Natural killer cell (primary cell): ENCODE data around the gene LINGO1. TPM values are rescaled to one million over a fixed set of nuclear protein-coding genes. Genes with fewer than 3 reads are reported as not detected.

ENCODE experiments used
- ATAC-seq, 3 donors: fragments of 150-1000 bp in 2 of 3; fragments of 200-7000 bp in 1 of 3; cut with Tn5 transposase; 1 replicate in 1 of 3; 2 replicates in 2 of 3; pipeline ENCODE4 v1.10.0; 2021; ENCODE audit warnings: mild to moderate bottlenecking in 2 of 3, moderate library complexity in 2 of 3
- DNase-seq, 2 donors: peaks; one replicate each; pipeline versions ENCODE4 v3.0.0 to v3.0.0-alpha.2; 2013 to 2021; ENCODE audit warnings: mixed read lengths in 1 of 2
- H3K27ac ChIP-seq: one replicate; pipeline ENCODE4 v1.5.1; 2013; ENCODE audit warnings: mild to moderate bottlenecking, low read length
- H3K27me3 ChIP-seq: one replicate; pipeline ENCODE4 v1.6.1; 2013; ENCODE audit warnings: low read length; ENCODE audit not compliant: control insufficient read depth, insufficient read depth
- H3K36me3 ChIP-seq: one replicate; pipeline ENCODE4 v1.6.1; 2013; ENCODE audit warnings: low read length; ENCODE audit not compliant: control insufficient read depth, insufficient read depth
- H3K4me1 ChIP-seq: one replicate; pipeline ENCODE4 v1.6.1; 2013; ENCODE audit warnings: low read length; ENCODE audit not compliant: control insufficient read depth, insufficient read depth
- H3K4me3 ChIP-seq: one replicate; pipeline ENCODE4 v1.5.1; 2013; ENCODE audit warnings: low read length
- H3K9me3 ChIP-seq: one replicate; pipeline ENCODE4 v1.6.1; 2013; ENCODE audit warnings: low read length; ENCODE audit not compliant: control insufficient read depth, insufficient read depth
- H3K27ac Mint-ChIP-seq, 2 donors: one replicate each; pipeline ENCODE4 v1.8.0; 2022; ENCODE audit warnings: mild to moderate bottlenecking in 2 of 2, mixed read lengths in 2 of 2, moderate library complexity in 1 of 2
- H3K27me3 Mint-ChIP-seq, 2 donors: one replicate each; pipeline ENCODE4 v1.8.0; 2022; ENCODE audit warnings: low read depth in 2 of 2, mixed read lengths in 2 of 2
- H3K36me3 Mint-ChIP-seq: one replicate; pipeline ENCODE4 v1.8.0; 2022; ENCODE audit warnings: mixed read lengths
- H3K4me1 Mint-ChIP-seq, 2 donors: one replicate each; pipeline ENCODE4 v1.8.0; 2022; ENCODE audit warnings: mixed read lengths in 2 of 2
- H3K4me3 Mint-ChIP-seq: one replicate; pipeline ENCODE4 v1.8.0; 2022; ENCODE audit warnings: mild to moderate bottlenecking, moderate library complexity, mixed read lengths
- H3K9me3 Mint-ChIP-seq, 2 donors: one replicate each; pipeline ENCODE4 v1.8.0; 2022; ENCODE audit warnings: mixed read lengths in 2 of 2
- CTCF ChIP-seq: fragments of 200-600 bp; IDR thresholded peaks from one replicate; pipeline ENCODE4 v1.8.0; 2022; ENCODE audit warnings: antibody characterized with exemption
- WGBS: methylation state at CpG from one replicate; pipeline ENCODE4 v1.1.7; 2013; ENCODE audit warnings: missing lambda C conversion rate; ENCODE audit not compliant: insufficient coverage; 5-methylcytosine and 5-hydroxymethylcytosine counted together
- intact Hi-C: fragments of 100-400 bp; cut with micrococcal nuclease; formaldehyde crosslinking; loops from one replicate; pipeline ENCODE4 v1.14.2; 2022
- total RNA-seq, 4 donors: library from RNA; stranded (reverse); fragments of 120-200 nt in 1 of 4; gene quantifications; one replicate each; pipeline versions ENCODE4 v1.2.3 to v1.2.4, GENCODE V29; 2013 to 2022

The LINGO1 gene
- total RNA-seq, 3 donors from 2014 or later (not counting 1 experiment from before 2014, with no cell fraction given): not detected

- Histone ChIP-seq H3K4me1 (no peaks in the 10 kb centered on the region), H3K27ac (no peak overlapping the region), H3K36me3 (no peaks in the 10 kb centered on the region), H3K4me3 (no peak overlapping the region), H3K27me3 (no peaks in the 10 kb centered on the region), H3K9me3 (no peaks in the 10 kb centered on the region)
- DNase-seq (no peak), ATAC-seq (no peak)
- 93% methylated on average over 3 of the region's 4 CpGs for WGBS
- Mint-ChIP-seq H3K27me3 (peaks cover 3 to 14% of the 10 kb centered on the region in 2 donors), H3K36me3 (no peaks in the 10 kb centered on the region), H3K4me1 (no peaks in the 10 kb centered on the region), H3K4me3 (no peak overlapping the region), H3K27ac (no peak overlapping the region), H3K9me3 (no peaks in the 10 kb centered on the region)
- TF ChIP-seq CTCF: no peak
- intact Hi-C loops: no loop called here
Measured at GRCh38 chr15:77647961-77648360, 15.2 kb upstream of the LINGO1 start.

- H3K27ac ChIP-seq: no peak overlapping the region
- DNase-seq (no peak), ATAC-seq (no peak)
- peaks cover 3 to 9% of the 10 kb centered on the region in 2 donors for H3K27me3 Mint-ChIP-seq
- H3K4me3 ChIP-seq: no peak overlapping the region
- H3K4me3 Mint-ChIP-seq: no peak overlapping the region
- H3K9me3 Mint-ChIP-seq: no peaks in the 10 kb centered on the region
- no peaks in the 10 kb centered on the region for H3K27me3 ChIP-seq
- no peaks in the 10 kb centered on the region for H3K4me1 Mint-ChIP-seq
- H3K36me3 Mint-ChIP-seq: no peaks in the 10 kb centered on the region
- no peaks in the 10 kb centered on the region for H3K4me1 ChIP-seq
- no peak for TF ChIP-seq CTCF
- intact Hi-C loops: no loop called here
- H3K9me3 ChIP-seq: no peaks in the 10 kb centered on the region
- no peak overlapping the region for H3K27ac Mint-ChIP-seq
- WGBS: 74% methylated on average over 8 of the region's 8 CpGs
- H3K36me3 ChIP-seq: no peaks in the 10 kb centered on the region
Measured at GRCh38 chr15:77646104-77646694, 13.5 kb upstream of the LINGO1 start.

- no peaks in the 10 kb centered on the region for H3K4me1 Mint-ChIP-seq
- H3K27ac Mint-ChIP-seq: no peak overlapping the region
- Histone ChIP-seq H3K4me1 (no peaks in the 10 kb centered on the region), H3K36me3 (no peaks in the 10 kb centered on the region), H3K4me3 (no peak overlapping the region), H3K27ac (no peak overlapping the region), H3K27me3 (no peaks in the 10 kb centered on the region), H3K9me3 (no peaks in the 10 kb centered on the region)
- peaks cover 3 to 9% of the 10 kb centered on the region in 2 donors for H3K27me3 Mint-ChIP-seq
- intact Hi-C loops: no loop called here
- WGBS: 87% methylated on average over 8 of the region's 8 CpGs
- H3K36me3 Mint-ChIP-seq: no peaks in the 10 kb centered on the region
- no peak for TF ChIP-seq CTCF
- H3K4me3 Mint-ChIP-seq: no peak overlapping the region
- H3K9me3 Mint-ChIP-seq: no peaks in the 10 kb centered on the region
- DNase-seq (no peak), ATAC-seq (no peak)
Measured at GRCh38 chr15:77645602-77646001, 12.9 kb upstream of the LINGO1 start.
